Vagina (tissue), 2 donors: ENCODE results near the gene STX1A. TPM values are rescaled to one million over a fixed set of nuclear protein-coding genes. Genes with fewer than 3 reads are reported as not detected.

ENCODE experiments used
- DNase-seq, 2 donors: peaks; one replicate each; pipeline ENCODE4 v3.0.0-alpha.2; 2017; ENCODE audit errors: extremely low spot score in 2 of 2
- H3K27ac ChIP-seq: fragments of 200-600 bp; sonication (generic); one replicate; pipeline ENCODE4 v1.5.1; 2019
- H3K27me3 ChIP-seq: fragments of 200-600 bp; sonication (generic); one replicate; pipeline ENCODE4 v1.5.1; 2019
- H3K36me3 ChIP-seq, 2 donors: fragments of 200-600 bp; sonication (generic); one replicate each; pipeline ENCODE4 v1.5.1; 2017 to 2019
- H3K4me1 ChIP-seq: fragments of 200-600 bp; sonication (generic); one replicate; pipeline ENCODE4 v1.5.1; 2019
- H3K4me3 ChIP-seq, 2 donors: fragments of 200-600 bp; sonication (generic); 1 replicate in 1 of 2; 2 replicates in 1 of 2; pipeline ENCODE4 v1.5.1; 2016 to 2019
- H3K9me3 ChIP-seq: fragments of 200-600 bp; sonication (generic); one replicate; pipeline ENCODE4 v1.5.1; 2019
- CTCF ChIP-seq, 3 experiments: fragments of 450-650 bp in 2 of 3; fragments of 200-600 bp in 1 of 3; sonication (generic) in 1 of 3; IDR thresholded peaks; one replicate each; pipeline ENCODE4 v1.5.1; 2017 to 2019; ENCODE audit warnings: antibody characterized with exemption in 3 of 3, mild to moderate bottlenecking in 2 of 3, moderate library complexity in 2 of 3
- POLR2A ChIP-seq, 2 donors: fragments of 450-650 bp; IDR thresholded peaks; one replicate each; pipeline ENCODE4 v1.6.1; 2017; ENCODE audit warnings: antibody characterized with exemption in 2 of 2, mild to moderate bottlenecking in 2 of 2, moderate library complexity in 2 of 2
- POLR2AphosphoS5 ChIP-seq, 2 donors: sonication (generic); formaldehyde crosslinking; IDR thresholded peaks; one replicate each; pipeline ENCODE4 v1.9.0; 2017; ENCODE audit warnings: antibody characterized with exemption in 2 of 2, mild to moderate bottlenecking in 2 of 2, low read depth in 1 of 2; ENCODE audit not compliant: insufficient read depth in 1 of 2
- intact Hi-C: fragments of 100-400 bp; cut with DNase I; formaldehyde crosslinking; loops from one replicate; pipeline ENCODE4 v1.15.1; 2023
- total RNA-seq: library from RNA; depleted of rRNA; stranded (reverse); fragments of >200 nt; gene quantifications from one replicate; pipeline ENCODE4 v1.2.3, GENCODE V29; 2016

The STX1A gene
- total RNA-seq, 1 donor from 2014 or later: 17.2 TPM

DNA sequence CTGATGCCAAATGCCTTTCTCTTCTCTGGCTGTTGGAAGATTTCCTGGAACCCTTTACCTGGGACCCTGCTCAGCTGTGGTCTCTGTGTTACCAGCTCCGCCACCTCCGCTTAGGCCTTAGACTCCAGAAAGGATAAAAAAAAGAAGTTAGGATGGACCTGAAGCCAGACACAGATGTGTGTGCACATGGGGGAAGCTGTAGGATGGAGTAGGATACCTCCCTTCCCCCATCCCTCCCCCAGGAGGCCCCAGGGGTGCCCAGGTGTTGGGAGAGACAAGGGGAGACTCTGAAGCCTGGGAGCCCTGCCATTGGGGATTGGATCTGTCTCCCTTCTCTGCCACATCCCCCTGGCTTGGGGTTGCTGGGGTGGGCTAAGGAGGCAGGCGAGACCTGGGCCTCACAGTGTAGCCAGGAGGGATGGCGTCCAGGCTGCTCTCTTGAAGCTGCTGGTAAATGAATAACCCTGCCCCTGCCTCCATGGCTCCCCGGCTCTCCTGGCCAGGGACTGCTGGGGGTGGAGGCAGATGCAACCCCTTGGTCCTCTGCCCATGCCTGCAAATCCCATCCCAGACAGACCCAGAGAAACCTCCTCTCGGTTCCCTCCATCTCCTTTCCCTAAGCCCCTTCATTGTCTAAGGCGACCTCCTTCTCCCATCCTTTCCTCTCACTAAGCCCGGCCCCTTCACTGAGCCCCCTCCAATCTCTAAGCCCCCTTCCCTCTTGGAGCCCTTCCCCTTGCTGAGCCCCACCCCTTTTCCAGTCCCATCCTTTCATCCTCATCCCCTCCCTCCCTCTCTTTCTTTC is 42.6 kb upstream of the STX1A start:
- H3K4me3 ChIP-seq: no peak overlapping the region
- no peak overlapping the region for H3K27ac ChIP-seq
- H3K36me3 ChIP-seq: no peaks in the 10 kb centered on the region
- no peak for DNase-seq
- H3K9me3 ChIP-seq: no peaks in the 10 kb centered on the region
- TF ChIP-seq CTCF (IDR thresholded peaks at IDR 0.05): no peak
- no peak for TF ChIP-seq POLR2AphosphoS5 (IDR thresholded peaks at IDR 0.05; ENCODE audit: insufficient read depth in 1 of 2, low read depth in 1 of 2)
- no peak for TF ChIP-seq POLR2A (IDR thresholded peaks at IDR 0.05)
- no peaks in the 10 kb centered on the region for H3K4me1 ChIP-seq
- intact Hi-C loops: no loop called here
- H3K27me3 ChIP-seq: no peaks in the 10 kb centered on the region

DNA sequence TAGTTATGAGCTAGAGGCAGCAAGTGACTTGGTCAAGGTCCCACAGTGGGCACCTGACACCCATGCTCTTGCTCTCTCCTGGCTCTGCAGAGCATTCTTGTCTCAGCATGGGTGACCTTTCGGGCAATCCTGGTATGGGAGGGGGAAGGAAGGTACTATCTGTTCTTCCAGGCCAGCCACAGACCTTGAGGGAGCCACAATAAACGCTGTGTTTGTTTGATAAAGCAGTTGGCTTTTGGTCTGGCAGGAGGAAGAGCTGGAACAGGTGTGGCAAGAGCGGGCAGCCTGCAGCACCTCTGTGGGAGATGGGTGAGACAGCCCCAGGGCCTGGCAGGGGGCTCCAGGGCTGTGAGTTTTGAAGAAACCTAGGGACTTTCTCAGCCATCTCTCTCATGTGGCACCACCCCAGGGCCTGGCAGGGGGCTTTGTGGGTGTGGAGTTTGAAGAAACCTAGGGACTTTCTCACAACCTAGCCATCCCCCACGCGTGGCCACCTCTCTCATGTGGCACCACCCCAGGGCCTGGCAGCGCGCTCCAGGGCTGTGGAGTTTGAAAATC is 39.2 kb upstream of the STX1A start:
- no peak for DNase-seq
- H3K4me1 ChIP-seq: no peaks in the 10 kb centered on the region
- H3K4me3 ChIP-seq: no peak overlapping the region
- H3K27ac ChIP-seq: no peak overlapping the region
- H3K9me3 ChIP-seq: no peaks in the 10 kb centered on the region
- intact Hi-C loops: no loop called here
- no peak for TF ChIP-seq POLR2A (IDR thresholded peaks at IDR 0.05)
- TF ChIP-seq CTCF (IDR thresholded peaks at IDR 0.05): no peak
- TF ChIP-seq POLR2AphosphoS5 (IDR thresholded peaks at IDR 0.05; ENCODE audit: insufficient read depth in 1 of 2, low read depth in 1 of 2): no peak
- H3K36me3 ChIP-seq: no peaks in the 10 kb centered on the region
- H3K27me3 ChIP-seq: no peaks in the 10 kb centered on the region

- no peak overlapping the region for H3K27ac ChIP-seq
- no peaks in the 10 kb centered on the region for H3K36me3 ChIP-seq
- no peaks in the 10 kb centered on the region for H3K9me3 ChIP-seq
- no peak for TF ChIP-seq POLR2A (IDR thresholded peaks at IDR 0.05)
- H3K27me3 ChIP-seq: no peaks in the 10 kb centered on the region
- no peaks in the 10 kb centered on the region for H3K4me1 ChIP-seq
- no peak overlapping the region for H3K4me3 ChIP-seq
- intact Hi-C loops: no loop called here
- DNase-seq: no peak
Measured at GRCh38 chr7:73749931-73750776, 30.7 kb upstream of the STX1A start.

DNA sequence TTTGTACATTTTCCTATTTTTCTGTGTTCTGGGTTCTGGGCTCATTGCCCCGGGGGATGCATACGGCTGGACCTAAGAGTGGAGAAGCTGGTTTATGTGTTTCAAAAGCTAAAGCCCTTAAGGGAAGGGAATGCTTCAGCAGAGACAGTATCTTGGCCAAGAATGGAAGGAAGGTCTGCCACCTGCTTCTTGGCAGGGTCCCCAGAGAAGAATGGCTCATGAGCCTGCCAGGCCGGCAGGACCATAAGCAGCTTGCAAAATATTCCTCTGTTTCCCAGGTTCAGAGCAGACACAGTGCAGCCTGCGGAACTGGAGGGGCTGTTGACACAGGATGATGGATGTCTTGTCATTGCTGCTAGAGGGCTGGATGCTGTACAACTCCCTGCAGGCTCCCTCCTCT is 26.9 kb upstream of the STX1A start:
- no peak overlapping the region for H3K27ac ChIP-seq
- intact Hi-C loops: no loop called here
- TF ChIP-seq POLR2AphosphoS5 (IDR thresholded peaks at IDR 0.05; ENCODE audit: insufficient read depth in 1 of 2, low read depth in 1 of 2) (no peak), CTCF (IDR thresholded peaks at IDR 0.05) (no peak), POLR2A (IDR thresholded peaks at IDR 0.05) (no peak)

DNA sequence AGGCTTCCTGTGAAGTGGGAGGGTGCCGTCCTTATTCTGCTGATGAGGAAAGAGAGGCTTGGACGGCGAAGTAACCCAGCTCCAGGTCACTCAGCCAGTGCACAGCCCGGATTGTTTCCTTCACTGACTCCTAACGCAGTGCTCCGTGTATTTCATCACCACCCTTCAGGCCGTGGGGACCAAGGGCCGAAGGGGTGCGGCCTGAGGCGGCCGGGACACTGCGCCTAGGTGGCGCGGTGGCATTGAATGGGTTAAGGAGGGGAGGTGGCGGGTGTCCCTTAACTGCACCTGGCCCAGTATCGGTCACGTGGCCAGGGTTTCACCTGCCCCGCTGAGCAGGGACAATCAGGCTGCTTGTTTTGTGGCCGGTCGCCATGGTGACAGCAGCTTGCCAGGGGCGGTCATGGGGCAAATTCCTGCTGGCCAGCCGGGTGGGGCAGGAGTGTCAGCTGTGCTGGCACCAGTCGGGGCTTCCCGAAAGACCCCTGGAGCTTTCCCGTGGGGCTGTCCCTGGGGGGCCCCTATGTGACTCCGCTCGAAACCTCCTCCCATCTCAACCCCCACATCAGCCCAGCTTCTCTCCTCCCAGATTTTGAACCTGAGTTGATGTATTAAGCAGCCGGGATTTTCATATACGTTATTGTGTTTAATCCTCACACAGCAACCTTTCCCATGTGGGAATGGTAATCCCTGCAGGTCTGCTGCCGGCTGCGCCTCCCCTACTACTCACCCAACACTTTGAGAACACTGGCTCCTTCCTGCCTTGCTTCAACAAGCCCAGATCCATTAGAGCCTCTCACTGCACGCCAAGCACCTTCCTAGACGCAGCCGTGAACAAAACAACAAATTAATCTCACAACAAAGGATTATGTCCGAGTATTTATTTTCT is 23.5 kb upstream of the STX1A start:
- TF ChIP-seq POLR2AphosphoS5 (IDR thresholded peaks at IDR 0.05; ENCODE audit: insufficient read depth in 1 of 2, low read depth in 1 of 2): no peak
- no peak for TF ChIP-seq CTCF (IDR thresholded peaks at IDR 0.05)
- no peak for TF ChIP-seq POLR2A (IDR thresholded peaks at IDR 0.05)
- no peak for DNase-seq
- Histone ChIP-seq H3K36me3 (no peaks in the 10 kb centered on the region), H3K4me1 (peaks cover 21% of the 10 kb centered on the region), H3K9me3 (no peaks in the 10 kb centered on the region), H3K27me3 (no peaks in the 10 kb centered on the region), H3K4me3 (no peak overlapping the region), H3K27ac (peak overlapping the region; percentile 49)
- intact Hi-C loops: no loop called here

More for the DNA sequence above, 26.9 kb upstream of the STX1A start:
- H3K9me3 ChIP-seq: no peaks in the 10 kb centered on the region
- H3K27me3 ChIP-seq: no peaks in the 10 kb centered on the region
- no peak for DNase-seq
- H3K4me3 ChIP-seq: no peak overlapping the region
- H3K36me3 ChIP-seq: no peaks in the 10 kb centered on the region
- H3K4me1 ChIP-seq: peaks cover 17% of the 10 kb centered on the region
